BJ (cell line): ENCODE data around the gene UBE2Q2. TPM values are rescaled to one million over a fixed set of nuclear protein-coding genes. Genes with fewer than 3 reads are reported as not detected.
"Not testable (repeated sequence)": the region's sequence is repeated elsewhere in the genome, so short reads cannot be mapped to it uniquely, and the experiment has no call there.

ENCODE experiments used
- CTCF ChIA-PET: fragments of 350-600 bp; formaldehyde crosslinking; extraction: SDS; loops from one replicate; lab custom pipeline; 2021; ENCODE audit warnings: antibody characterized with exemption, inconsistent platforms; lab: Yijun Ruan, JAX
- POLR2A ChIA-PET: fragments of 300-600 bp; sonication (Branson Sonifier 250); formaldehyde crosslinking; extraction: SDS; loops from one replicate; lab custom pipeline; 2021; ENCODE audit warnings: antibody characterized with exemption; lab: Charles Lee
- DNase-seq: peaks from one replicate; pipeline ENCODE4 v3.0.0-alpha.2; 2011; ENCODE audit warnings: low read depth
- H3K27me3 ChIP-seq: 2 replicates; pipeline ENCODE4 v1.6.0; 2011; ENCODE audit warnings: low read length; ENCODE audit not compliant: control insufficient read depth, insufficient read depth
- H3K36me3 ChIP-seq: 2 replicates; pipeline ENCODE4 v1.5.1; 2011; ENCODE audit warnings: low read length; ENCODE audit not compliant: control insufficient read depth, insufficient read depth
- H3K4me3 ChIP-seq: 2 replicates; pipeline ENCODE4 v1.5.1; 2011; ENCODE audit warnings: low read depth, mild to moderate bottlenecking, control low read depth, low read length
- CTCF ChIP-seq: IDR thresholded peaks from 2 replicates; pipeline ENCODE4 v1.5.1; 2011; ENCODE audit warnings: low read depth, mild to moderate bottlenecking, control low read depth, inconsistent platforms, low read length, moderate library complexity; ENCODE audit not compliant: insufficient read depth
- polyA plus RNA-seq: library from polyadenylated mRNA; depleted of rRNA; stranded (reverse); fragments of >200 nt; gene quantifications from 2 replicates; pipeline ENCODE4 v1.2.3, GENCODE V29; 2011

Gene UBE2Q2
- polyA plus RNA-seq, 1 experiment: 22.6 TPM

- no peak overlapping the region for H3K4me3 ChIP-seq
- ChIA-PET POLR2A (no interaction called here), CTCF (interaction anchor here (1.6 kb wide), 1 partner anchor 11 kb away, joined by 5 read pairs; no protein-coding TSS in a partner anchor)
- no peak for TF ChIP-seq CTCF
- DNase-seq: no peak
- H3K36me3 ChIP-seq: peaks cover 5% of the 10 kb centered on the region
- no peaks in the 10 kb centered on the region for H3K27me3 ChIP-seq
Observed at GRCh38 chr15:75857886-75858285, 14.6 kb downstream of the UBE2Q2 start.

GRCh38 chr15:75861750-75862402 is 18.6 kb downstream of the UBE2Q2 start:
- ChIA-PET CTCF (no interaction called here), POLR2A (interaction anchor here (0.6 kb wide), 1 partner anchor 289 kb away, joined by 4 read pairs; no protein-coding TSS in a partner anchor)
- Histone ChIP-seq H3K27me3 (no peaks in the 10 kb centered on the region), H3K36me3 (peaks cover 3% of the 10 kb centered on the region), H3K4me3 (no peak overlapping the region)
- no peak for DNase-seq
- TF ChIP-seq CTCF: no peak

- ChIA-PET POLR2A (no interaction called here), CTCF (no interaction called here)
- no peaks in the 10 kb centered on the region for H3K27me3 ChIP-seq
- no peak for TF ChIP-seq CTCF
- no peak for DNase-seq
- H3K36me3 ChIP-seq: peaks cover 2% of the 10 kb centered on the region
- no peak overlapping the region for H3K4me3 ChIP-seq
Observed at GRCh38 chr15:75862796-75863195, 19.5 kb downstream of the UBE2Q2 start.

- ChIA-PET POLR2A (interaction anchor here (0.6 kb wide), 1 partner anchor 254 kb away, joined by 3 read pairs; no protein-coding TSS in a partner anchor), CTCF (no interaction called here)
- peaks cover 2% of the 10 kb centered on the region for H3K36me3 ChIP-seq
- no peaks in the 10 kb centered on the region for H3K27me3 ChIP-seq
- no peak for TF ChIP-seq CTCF
- no peak overlapping the region for H3K4me3 ChIP-seq
- no peak for DNase-seq
Observed at GRCh38 chr15:75864213-75865059, 21.2 kb downstream of the UBE2Q2 start.

GRCh38 chr15:75866045-75866444 is 22.8 kb downstream of the UBE2Q2 start:
- POLR2A ChIA-PET, CTCF ChIA-PET, H3K27me3 ChIP-seq, H3K4me3 ChIP-seq, DNase-seq, H3K36me3 ChIP-seq: not testable (repeated sequence)
